ENCODE results near the gene LRRC45. TPM values are rescaled to one million over a fixed set of nuclear protein-coding genes. Genes with fewer than 3 reads are reported as not detected.

Gene LRRC45
- total and polyA plus RNA-seq, 2 of the 4 experiments (the other 2 are of a cell fraction), result 7.2 to 10.2 TPM

DNA sequence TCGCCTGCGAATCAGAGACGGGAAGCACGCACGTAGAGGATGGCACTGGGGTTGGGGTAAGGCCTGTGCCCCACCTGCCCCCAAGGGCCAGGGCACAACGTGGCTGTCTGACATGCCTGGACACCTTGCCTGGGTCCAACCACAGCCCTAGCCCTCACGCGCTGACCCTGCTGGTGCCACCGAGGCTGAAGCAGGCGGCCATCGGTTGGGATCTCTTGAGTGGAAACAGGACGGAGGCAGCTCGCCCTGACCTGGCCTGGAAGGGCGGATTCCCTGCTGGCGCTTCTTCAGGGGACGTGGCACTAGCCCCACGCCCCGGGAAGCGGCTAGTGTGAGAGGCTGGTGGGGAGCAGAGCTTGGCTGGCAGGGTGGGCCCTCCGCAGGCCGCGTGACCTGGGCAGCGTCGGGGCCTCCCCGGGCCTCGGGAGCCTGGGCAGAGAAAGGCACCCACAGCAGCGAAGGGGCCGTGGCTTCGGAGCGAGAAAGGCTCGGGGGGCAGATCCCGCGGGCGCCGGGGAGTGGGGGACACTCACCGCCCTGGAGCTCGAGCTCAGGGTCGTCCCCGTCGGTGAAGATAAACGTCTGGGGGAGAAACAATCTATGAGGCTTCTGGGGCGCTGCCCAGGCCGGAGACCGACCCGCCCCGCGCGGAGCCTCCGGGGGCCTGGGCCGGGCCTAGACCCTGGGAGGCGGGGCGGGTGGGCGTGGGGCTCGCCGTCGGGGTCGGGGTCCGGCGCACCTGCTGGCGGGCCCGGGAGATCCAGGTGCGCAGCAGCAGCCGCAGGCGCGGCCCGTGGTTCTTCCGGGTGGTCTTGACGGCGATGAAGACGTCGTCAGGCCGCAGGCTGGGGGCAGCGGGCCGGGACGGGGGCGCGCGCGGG lies 27.9 kb downstream of the LRRC45 start:
- H2BK15ac ChIP-seq (ENCODE audit: low read depth, low read length), result no peak overlapping the region
- H4K91ac ChIP-seq (ENCODE audit: insufficient read depth, low read depth, low read length), result peak overlapping the region; percentile 23; the same call in 1 of the 2 replicates
- ChIA-PET POLR2A (ENCODE audit: unreplicated experiment) (interaction anchor here (0.8 kb wide), 1 partner anchor 9 kb away, joined by 3 read pairs; no protein-coding TSS in a partner anchor), CTCF (no interaction called here)
- no peak overlapping the region for H3K56ac ChIP-seq (ENCODE audit: extremely low read depth, insufficient read depth, low read length)
- peak overlapping the region; percentile 100 for H2AK9ac ChIP-seq (replicated peaks; ENCODE audit: low read depth, low read length, poor library complexity)
- peaks cover 18% of the 10 kb centered on the region for H3K4me1 ChIP-seq (ENCODE audit: control insufficient read depth, insufficient read depth, low read length)
- H2AK5ac ChIP-seq (ENCODE audit: low read depth, low read length), result peak overlapping the region; percentile 96
- no peak overlapping the region for H2BK20ac ChIP-seq (ENCODE audit: low read depth, low read length)
- no peak overlapping the region; the same call in none of the 2 replicates for H2BK120ac ChIP-seq (ENCODE audit: low read depth, low read length)
- H3K4me2 ChIP-seq (ENCODE audit: low read depth, low read length), result peak overlapping the region; percentile 91
- H3K9me3 ChIP-seq (ENCODE audit: control insufficient read depth, insufficient read depth, low read length), result no peaks in the 10 kb centered on the region
- no peak overlapping the region; the same call in 1 of the 2 replicates for H3K18ac ChIP-seq (ENCODE audit: low read depth, low read length)
- H3K9me1 ChIP-seq (ENCODE audit: insufficient read depth, low read length), result peaks cover 7% of the 10 kb centered on the region
- H3K9ac ChIP-seq (ENCODE audit: low read depth, low read length), result peak overlapping the region; percentile 65
- H3K36me3 ChIP-seq (ENCODE audit: control insufficient read depth, insufficient read depth, low read length), result peaks cover 52% of the 10 kb centered on the region
- intact Hi-C loops (cut with micrococcal nuclease), result no loop called here
- TF ChIP-seq, protein P1, sequence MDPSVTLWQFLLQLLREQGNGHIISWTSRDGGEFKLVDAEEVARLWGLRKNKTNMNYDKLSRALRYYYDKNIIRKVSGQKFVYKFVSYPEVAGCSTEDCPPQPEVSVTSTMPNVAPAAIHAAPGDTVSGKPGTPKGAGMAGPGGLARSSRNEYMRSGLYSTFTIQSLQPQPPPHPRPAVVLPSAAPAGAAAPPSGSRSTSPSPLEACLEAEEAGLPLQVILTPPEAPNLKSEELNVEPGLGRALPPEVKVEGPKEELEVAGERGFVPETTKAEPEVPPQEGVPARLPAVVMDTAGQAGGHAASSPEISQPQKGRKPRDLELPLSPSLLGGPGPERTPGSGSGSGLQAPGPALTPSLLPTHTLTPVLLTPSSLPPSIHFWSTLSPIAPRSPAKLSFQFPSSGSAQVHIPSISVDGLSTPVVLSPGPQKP (IDR thresholded peaks at IDR 0.05; ENCODE audit: borderline replicate concordance, low read depth, low read length), result no peak
- TF ChIP-seq MAZ (IDR thresholded peaks at IDR 0.05; ENCODE audit: borderline replicate concordance, low read depth, low read length), result no peak
- TF ChIP-seq MXI1 (IDR thresholded peaks at IDR 0.05; ENCODE audit: borderline replicate concordance, low read depth, low read length), result no peak
- TF ChIP-seq POLR2A (IDR thresholded peaks at IDR 0.05; ENCODE audit: low read depth, low read length), result no peak
- TF ChIP-seq CEBPB (IDR thresholded peaks at IDR 0.05; ENCODE audit: low read depth, low read length), result no peak
- no peak for TF ChIP-seq BHLHE40 (IDR thresholded peaks at IDR 0.05; ENCODE audit: low read depth, low read length)
- TF ChIP-seq, protein P2, sequence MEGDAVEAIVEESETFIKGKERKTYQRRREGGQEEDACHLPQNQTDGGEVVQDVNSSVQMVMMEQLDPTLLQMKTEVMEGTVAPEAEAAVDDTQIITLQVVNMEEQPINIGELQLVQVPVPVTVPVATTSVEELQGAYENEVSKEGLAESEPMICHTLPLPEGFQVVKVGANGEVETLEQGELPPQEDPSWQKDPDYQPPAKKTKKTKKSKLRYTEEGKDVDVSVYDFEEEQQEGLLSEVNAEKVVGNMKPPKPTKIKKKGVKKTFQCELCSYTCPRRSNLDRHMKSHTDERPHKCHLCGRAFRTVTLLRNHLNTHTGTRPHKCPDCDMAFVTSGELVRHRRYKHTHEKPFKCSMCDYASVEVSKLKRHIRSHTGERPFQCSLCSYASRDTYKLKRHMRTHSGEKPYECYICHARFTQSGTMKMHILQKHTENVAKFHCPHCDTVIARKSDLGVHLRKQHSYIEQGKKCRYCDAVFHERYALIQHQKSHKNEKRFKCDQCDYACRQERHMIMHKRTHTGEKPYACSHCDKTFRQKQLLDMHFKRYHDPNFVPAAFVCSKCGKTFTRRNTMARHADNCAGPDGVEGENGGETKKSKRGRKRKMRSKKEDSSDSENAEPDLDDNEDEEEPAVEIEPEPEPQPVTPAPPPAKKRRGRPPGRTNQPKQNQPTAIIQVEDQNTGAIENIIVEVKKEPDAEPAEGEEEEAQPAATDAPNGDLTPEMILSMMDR (conservative IDR thresholded peaks at IDR 0.05; ENCODE audit: low read depth, low read length), result no peak
- no peak for TF ChIP-seq RCOR1 (IDR thresholded peaks at IDR 0.05; ENCODE audit: insufficient replicate concordance, low read length)
- TF ChIP-seq SMC3 (IDR thresholded peaks at IDR 0.05; ENCODE audit: low read depth, low read length), result no peak
- no peak for TF ChIP-seq NFE2L2 (IDR thresholded peaks at IDR 0.05; ENCODE audit: low read depth, low read length)
- TF ChIP-seq FOS (IDR thresholded peaks at IDR 0.05; ENCODE audit: low read depth, low read length), result no peak
- H3K4ac ChIP-seq (ENCODE audit: low read depth, low read length), result peak overlapping the region; percentile 87
- WGBS, 2 experiments (ENCODE audit: extremely low coverage in 2 of 2, insufficient read length in 1 of 2), result 11% methylated on average over 42 of the region's 79 CpGs; no CpG with 5 or more reads in 1 of the 2 experiments
- no TSS peak for BruUV-seq (replicated peaks)
- peak overlapping the region; percentile 71 to 91; a peak in 3 of 4 replicates for H4K8ac ChIP-seq (ENCODE audit: low read depth in 2 of 2, low read length in 2 of 2)
- H3K14ac ChIP-seq (replicated peaks; ENCODE audit: low read depth, low read length), result peak overlapping the region; percentile 71
- DNase-seq (no peak), ATAC-seq (ENCODE audit: low read depth) (peak; percentile 35)
- H2BK5ac ChIP-seq (ENCODE audit: low read depth, low read length, poor library complexity, severe bottlenecking), result peak overlapping the region; percentile 63
- no peaks in the 10 kb centered on the region for H3K27me3 ChIP-seq (ENCODE audit: control insufficient read depth, insufficient read depth, low read length)
- H3K23ac ChIP-seq (ENCODE audit: low read depth, low read length), result peak overlapping the region; percentile 64
- peak overlapping the region; percentile 58 for H3K27ac ChIP-seq (ENCODE audit: insufficient read depth, low read length)
- peaks cover 16 to 45% of the 10 kb centered on the region in 2 experiments for H3K79me1 ChIP-seq (ENCODE audit: low read depth in 1 of 2, low read length in 2 of 2)
- dilution Hi-C loops (cut with HindIII; ENCODE audit: low sequenced_read_pairs, unreplicated experiment), result no loop called here
- H4K5ac ChIP-seq (ENCODE audit: low read depth, low read length), result peak overlapping the region; percentile 81
- peak overlapping the region; percentile 91 for H2AFZ ChIP-seq (replicated peaks; ENCODE audit: low read length, poor library complexity)
- peaks cover 7% of the 10 kb centered on the region for H4K20me1 ChIP-seq (ENCODE audit: insufficient read depth, low read length)
- peak overlapping the region; percentile 99 for H3K4me3 ChIP-seq (ENCODE audit: insufficient read depth, low read depth, low read length)
- in situ Hi-C loops (cut with MboI; ENCODE audit: low sequenced_read_pairs), result no loop called here

Measured in IMR-90 (cell line).